GM12874 (cell line): ENCODE data around the gene KDM4C.

Experiments
- CTCF ChIP-seq: IDR thresholded peaks from 2 replicates; pipeline ENCODE4 v1.5.1; 2011; ENCODE audit warnings: low read depth, mild to moderate bottlenecking, control low read depth, low read length, moderate library complexity; ENCODE audit not compliant: insufficient read depth

Gene KDM4C

DNA sequence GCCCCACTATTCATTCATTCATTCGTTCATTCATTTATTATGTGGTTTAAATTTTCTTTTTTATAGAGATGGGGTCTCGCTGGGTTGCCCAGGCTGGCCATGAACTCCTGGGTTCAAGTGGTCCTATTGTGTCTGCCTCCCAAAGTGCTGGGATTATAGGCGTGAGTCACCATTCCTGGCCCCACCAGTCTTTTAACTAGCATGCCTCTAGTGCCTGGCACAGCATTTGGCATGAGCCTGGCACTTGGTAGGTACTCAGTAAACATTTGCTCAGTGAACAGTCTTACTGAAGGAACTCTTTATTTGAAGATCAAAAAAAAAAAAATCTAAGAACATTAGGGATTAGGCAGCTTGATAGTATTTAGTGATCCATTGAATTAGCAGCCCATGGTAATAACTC, 98.1 kb downstream of the KDM4C start:
- no peak for TF ChIP-seq CTCF

- TF ChIP-seq CTCF: no peak
Observed at GRCh38 chr9:6864102-6864501, 106.3 kb downstream of the KDM4C start.

GRCh38 chr9:6869081-6869948, 111.5 kb downstream of the KDM4C start:
- no peak for TF ChIP-seq CTCF

DNA sequence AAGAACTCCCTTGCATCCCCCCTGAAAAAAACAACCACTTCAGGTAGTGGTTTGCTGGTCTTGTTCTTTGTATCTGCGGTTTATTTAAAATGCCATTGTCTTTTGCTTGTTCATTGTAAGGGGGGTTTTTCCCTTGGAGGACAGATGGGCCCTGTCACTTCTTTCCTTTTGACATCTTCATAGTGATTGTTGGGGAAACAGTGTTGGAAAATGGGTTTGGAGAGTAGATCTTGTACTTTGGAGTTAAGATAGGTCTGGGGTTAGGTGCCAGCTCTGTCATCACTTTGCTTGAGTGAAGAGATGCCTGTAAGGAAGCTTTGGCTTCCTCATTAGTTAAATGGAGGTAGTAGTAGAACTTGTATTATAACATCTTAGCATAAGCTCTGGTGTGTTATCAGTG, 112.4 kb downstream of the KDM4C start:
- TF ChIP-seq CTCF: no peak

DNA sequence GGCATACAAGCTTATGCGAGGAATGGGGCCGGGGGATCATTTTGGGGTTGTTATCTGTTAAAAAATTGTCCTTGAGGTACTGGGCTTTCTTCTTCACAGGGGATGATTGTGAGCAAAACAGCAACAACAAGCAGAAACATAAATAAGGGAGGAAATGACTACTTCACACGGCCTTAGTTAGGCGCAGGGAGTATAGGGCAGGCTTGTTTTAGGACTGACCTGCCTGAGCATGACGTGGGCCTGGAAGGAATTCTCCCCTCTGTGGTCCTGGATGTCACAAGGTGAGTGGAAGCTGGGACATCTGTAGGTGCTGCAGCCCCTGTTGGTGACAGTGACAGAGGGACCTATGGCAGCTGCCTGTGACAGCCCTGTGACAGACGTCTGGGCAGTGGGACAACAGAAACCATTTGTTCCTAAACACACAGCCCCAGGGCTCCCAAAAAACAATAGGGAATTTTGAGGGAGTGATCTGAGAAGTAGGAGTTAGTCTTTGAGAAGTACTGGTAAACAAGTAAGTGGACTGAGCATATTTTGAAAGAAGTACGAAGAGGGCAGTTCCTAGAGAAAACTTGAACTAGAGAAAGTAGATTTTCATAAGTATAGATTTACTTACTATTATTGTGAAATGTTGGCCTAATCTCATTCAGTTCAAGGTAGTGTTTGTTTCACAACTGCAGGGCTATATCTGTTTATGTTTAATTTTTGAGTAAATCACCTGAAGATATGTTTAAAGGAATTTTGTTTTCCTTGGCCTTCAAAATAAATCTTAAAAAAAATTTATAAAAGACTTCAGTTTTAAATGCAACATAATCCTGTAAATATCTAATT, 113.1 kb downstream of the KDM4C start:
- TF ChIP-seq CTCF: no peak

GRCh38 chr9:6873857-6874256, 116.1 kb downstream of the KDM4C start:
- no peak for TF ChIP-seq CTCF

DNA sequence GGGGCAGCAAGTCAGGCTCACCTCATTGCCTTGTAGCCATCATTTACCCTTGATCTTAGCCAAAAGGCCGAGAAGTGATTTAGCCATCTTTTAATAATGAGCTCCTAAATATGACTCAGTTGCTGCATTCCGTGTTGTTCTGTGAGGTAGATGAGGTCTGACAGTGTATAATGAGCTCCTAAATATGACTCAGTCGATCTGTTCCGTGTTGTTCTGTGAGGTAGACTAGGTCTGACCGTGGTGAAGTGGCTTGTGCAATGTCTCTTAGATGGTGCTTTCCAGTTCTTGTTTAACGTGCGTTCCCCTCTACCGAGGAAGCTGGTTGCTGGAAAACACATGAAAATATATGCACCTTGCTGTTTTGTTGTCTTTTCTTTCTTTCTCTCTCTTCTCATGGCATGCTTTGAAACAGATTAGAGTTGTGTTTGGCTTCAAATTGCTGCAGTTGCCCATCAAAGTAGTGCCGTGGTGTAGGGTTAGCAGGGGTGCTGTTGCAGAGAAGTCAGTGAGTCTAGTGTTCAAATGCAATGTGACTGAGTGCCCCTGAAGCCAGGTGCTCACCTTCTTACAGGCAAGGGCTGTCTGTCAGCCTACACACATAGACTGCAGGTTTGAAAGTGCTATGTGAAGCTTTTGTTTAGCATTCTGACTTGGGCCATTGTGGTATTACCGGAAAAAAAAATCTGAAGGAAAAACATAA, 118.6 kb downstream of the KDM4C start:
- no peak for TF ChIP-seq CTCF
